Astrocyte of the spinal cord (primary cell): ENCODE results near the gene GREM1.

ENCODE experiments used
- DNase-seq: peaks from one replicate; pipeline ENCODE4 v3.0.0; 2011; ENCODE audit warnings: low read depth, low spot score
- H3K4me3 ChIP-seq: 2 replicates; pipeline ENCODE4 v1.5.1; 2011; ENCODE audit warnings: low read depth, mild to moderate bottlenecking, low read length, moderate library complexity
- CTCF ChIP-seq: IDR thresholded peaks from 2 replicates; pipeline ENCODE4 v1.5.1; 2012; ENCODE audit warnings: low read depth, mild to moderate bottlenecking, low read length, inconsistent platforms
- in situ Hi-C: cut with HindIII; loops from 2 replicates; pipeline ENCODE4 v1.10.0; 2017; ENCODE audit warnings: low sequenced_read_pairs

Gene GREM1

GRCh38 chr15:32704395-32704981 is 13.3 kb upstream of the GREM1 start:
- in situ Hi-C loops = no loop called here
- peak; percentile 53 for DNase-seq
- no peak overlapping the region for H3K4me3 ChIP-seq
- no peak for TF ChIP-seq CTCF

GRCh38 chr15:32705446-32705845 is 12.4 kb upstream of the GREM1 start:
- H3K4me3 ChIP-seq = no peak overlapping the region
- no peak for DNase-seq
- no peak for TF ChIP-seq CTCF
- in situ Hi-C loops = no loop called here

- H3K4me3 ChIP-seq = no peak overlapping the region
- DNase-seq = no peak
- TF ChIP-seq CTCF = no peak
- in situ Hi-C loops = no loop called here
Observed at GRCh38 chr15:32706704-32707103, 11.1 kb upstream of the GREM1 start.

GRCh38 chr15:32707436-32707835 is 10.4 kb upstream of the GREM1 start:
- DNase-seq = no peak
- in situ Hi-C loops = no loop called here
- TF ChIP-seq CTCF = no peak
- H3K4me3 ChIP-seq = no peak overlapping the region

GRCh38 chr15:32709295-32710033 is 8.3 kb upstream of the GREM1 start:
- H3K4me3 ChIP-seq = no peak overlapping the region
- in situ Hi-C loops = no loop called here
- no peak for DNase-seq
- no peak for TF ChIP-seq CTCF

GRCh38 chr15:32715276-32715675 is 2.5 kb upstream of the GREM1 start:
- H3K4me3 ChIP-seq = no peak overlapping the region
- peak; percentile 53 for DNase-seq
- in situ Hi-C loops = no loop called here
- no peak for TF ChIP-seq CTCF
